CD4-positive, alpha-beta T cell treated with Interleukin-1 beta for 1 hour (primary cell): Measurements from ENCODE around the gene OR13G1.
A peak's percentile ranks its signal among the peaks of the same experiment; 100 is the strongest.
"Not testable (repeated sequence)": the region's sequence is repeated elsewhere in the genome, so short reads cannot be mapped to it uniquely, and the experiment has no call there.

Experiments
- DNase-seq, 2 donors: peaks; one replicate each; pipeline ENCODE4 v3.0.0-alpha.2; 2020 to 2022

The OR13G1 gene

GRCh38 chr1:247679639-247680038, at the start of gene OR13G1:
Gene OR13G1 (minus strand): TSS chr1:247679739. CDS start chr1:247673041, 6,698 bp downstream.
- DNase-seq, result no peak

- DNase-seq, result no peak
Observed at GRCh38 chr1:247721222-247721621, 41.7 kb upstream of the OR13G1 start.

GRCh38 chr1:247716546-247716945, 37.0 kb upstream of the OR13G1 start, which contains the start of gene OR6F1:
Gene OR6F1 (minus strand): TSS chr1:247716646. CDS start chr1:247712755, 3,891 bp downstream.
- DNase-seq, result no peak

GRCh38 chr1:247713753-247714152, 34.2 kb upstream of the OR13G1 start:
- DNase-seq, result no peak

GRCh38 chr1:247710681-247711080, 31.1 kb upstream of the OR13G1 start:
- DNase-seq, result not testable (repeated sequence)

- DNase-seq, result no peak
Observed at GRCh38 chr1:247701338-247701737, 21.8 kb upstream of the OR13G1 start.

GRCh38 chr1:247681288-247681897, 1.9 kb upstream of the OR13G1 start:
- peak; percentile 14 to 18 for DNase-seq

GRCh38 chr1:247680171-247680570, 632 bp upstream of the OR13G1 start:
- no peak for DNase-seq

- DNase-seq, result no peak
Observed at GRCh38 chr1:247669225-247669624, 10.3 kb downstream of the OR13G1 start.

GRCh38 chr1:247656221-247656875, 23.2 kb downstream of the OR13G1 start:
- DNase-seq, result no peak

- no peak for DNase-seq
Observed at GRCh38 chr1:247653040-247653439, 26.5 kb downstream of the OR13G1 start.

- DNase-seq, result no peak
Observed at GRCh38 chr1:247647864-247648263, 31.7 kb downstream of the OR13G1 start.

- no peak for DNase-seq
Observed at GRCh38 chr1:247646867-247647266, 32.7 kb downstream of the OR13G1 start.

GRCh38 chr1:247642742-247643141, 36.8 kb downstream of the OR13G1 start:
- DNase-seq, result no peak

- peak; percentile 21 to 55 for DNase-seq
Observed at GRCh38 chr1:247639381-247639981, 40.1 kb downstream of the OR13G1 start.

GRCh38 chr1:247638781-247639180, 40.8 kb downstream of the OR13G1 start:
- DNase-seq, result no peak

- no peak for DNase-seq
Observed at GRCh38 chr1:247638011-247638410, 41.5 kb downstream of the OR13G1 start.

GRCh38 chr1:247627951-247628350, 51.6 kb downstream of the OR13G1 start:
- DNase-seq, result no peak
